Progenitor cell of endocrine pancreas (in vitro differentiated cells): ENCODE results near the gene RERE. TPM values are rescaled to one million over a fixed set of nuclear protein-coding genes. Genes with fewer than 3 reads are reported as not detected.
A peak's percentile ranks its signal among the peaks of the same experiment; 100 is the strongest.

Source experiments
- DNase-seq: peaks from one replicate; pipeline ENCODE4 v3.0.0; 2021; ENCODE audit warnings: low spot score; ENCODE audit not compliant: unreplicated experiment
- H3K27ac Mint-ChIP-seq: 2 replicates; pipeline ENCODE4 v1.8.0; 2021; ENCODE audit warnings: mild to moderate bottlenecking, moderate library complexity, mixed read lengths
- H3K27me3 Mint-ChIP-seq: 2 replicates; pipeline ENCODE4 v1.8.0; 2021; ENCODE audit warnings: mixed read lengths
- H3K36me3 Mint-ChIP-seq: 2 replicates; pipeline ENCODE4 v1.8.0; 2022; ENCODE audit warnings: mixed read lengths; ENCODE audit not compliant: insufficient read depth
- H3K4me1 Mint-ChIP-seq: 2 replicates; pipeline ENCODE4 v1.8.0; 2021; ENCODE audit warnings: low read depth, mixed read lengths
- H3K4me3 Mint-ChIP-seq: 2 replicates; pipeline ENCODE4 v1.8.0; 2021; ENCODE audit warnings: low read depth, mild to moderate bottlenecking, moderate library complexity, mixed read lengths
- H3K9me3 Mint-ChIP-seq: 2 replicates; pipeline ENCODE4 v1.8.0; 2021; ENCODE audit warnings: low read depth, mixed read lengths
- total RNA-seq: library from RNA; stranded (reverse); gene quantifications from 2 replicates; pipeline ENCODE4 v1.2.1, GENCODE V29; 2021
- TF ChIP-seq, protein P1 (sequence below): fragments of 200-600 bp; sonication (generic); IDR thresholded peaks from one replicate; pipeline ENCODE4 v1.5.0; 2021; ENCODE audit warnings: antibody characterized with exemption, mild to moderate bottlenecking; ENCODE audit not compliant: unreplicated experiment

Gene RERE
- total RNA-seq, 1 donor from 2014 or later = 329 TPM

DNA sequence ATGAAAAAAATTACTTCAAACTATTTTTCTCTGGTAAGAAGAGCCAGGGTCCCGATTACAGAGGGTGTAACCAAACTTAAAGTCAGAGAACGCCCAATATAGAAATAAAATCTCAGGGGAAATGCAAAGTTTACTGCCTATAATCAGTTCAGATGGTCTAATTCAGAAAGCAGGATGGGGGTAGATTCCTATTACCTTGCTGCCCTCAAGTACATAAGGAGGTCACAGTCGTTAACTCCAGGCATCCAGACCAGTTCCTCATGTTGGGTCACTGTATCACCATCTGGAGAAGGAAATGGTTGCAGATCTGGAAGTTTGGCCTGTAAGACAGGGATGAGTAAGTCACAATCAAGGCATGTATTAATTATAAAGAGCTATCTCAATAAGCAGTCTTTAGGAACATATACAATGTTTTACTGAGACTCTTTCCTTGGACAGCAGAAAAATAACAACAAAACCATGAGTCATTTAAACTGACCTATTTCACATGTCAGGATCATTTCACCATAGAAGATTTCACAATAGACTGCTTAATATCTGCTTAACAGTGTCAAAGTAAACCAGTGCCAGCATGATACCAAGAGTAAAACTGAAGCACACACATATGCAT lies 320.1 kb downstream of the RERE start:
- Mint-ChIP-seq H3K27me3 (no peaks in the 10 kb centered on the region), H3K9me3 (no peaks in the 10 kb centered on the region), H3K4me1 (no peaks in the 10 kb centered on the region), H3K4me3 (no peak overlapping the region), H3K36me3 (peaks cover 45% of the 10 kb centered on the region), H3K27ac (peak overlapping the region; percentile 37)
- TF ChIP-seq, protein P1, sequence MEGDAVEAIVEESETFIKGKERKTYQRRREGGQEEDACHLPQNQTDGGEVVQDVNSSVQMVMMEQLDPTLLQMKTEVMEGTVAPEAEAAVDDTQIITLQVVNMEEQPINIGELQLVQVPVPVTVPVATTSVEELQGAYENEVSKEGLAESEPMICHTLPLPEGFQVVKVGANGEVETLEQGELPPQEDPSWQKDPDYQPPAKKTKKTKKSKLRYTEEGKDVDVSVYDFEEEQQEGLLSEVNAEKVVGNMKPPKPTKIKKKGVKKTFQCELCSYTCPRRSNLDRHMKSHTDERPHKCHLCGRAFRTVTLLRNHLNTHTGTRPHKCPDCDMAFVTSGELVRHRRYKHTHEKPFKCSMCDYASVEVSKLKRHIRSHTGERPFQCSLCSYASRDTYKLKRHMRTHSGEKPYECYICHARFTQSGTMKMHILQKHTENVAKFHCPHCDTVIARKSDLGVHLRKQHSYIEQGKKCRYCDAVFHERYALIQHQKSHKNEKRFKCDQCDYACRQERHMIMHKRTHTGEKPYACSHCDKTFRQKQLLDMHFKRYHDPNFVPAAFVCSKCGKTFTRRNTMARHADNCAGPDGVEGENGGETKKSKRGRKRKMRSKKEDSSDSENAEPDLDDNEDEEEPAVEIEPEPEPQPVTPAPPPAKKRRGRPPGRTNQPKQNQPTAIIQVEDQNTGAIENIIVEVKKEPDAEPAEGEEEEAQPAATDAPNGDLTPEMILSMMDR = no peak
- DNase-seq = no peak

DNA sequence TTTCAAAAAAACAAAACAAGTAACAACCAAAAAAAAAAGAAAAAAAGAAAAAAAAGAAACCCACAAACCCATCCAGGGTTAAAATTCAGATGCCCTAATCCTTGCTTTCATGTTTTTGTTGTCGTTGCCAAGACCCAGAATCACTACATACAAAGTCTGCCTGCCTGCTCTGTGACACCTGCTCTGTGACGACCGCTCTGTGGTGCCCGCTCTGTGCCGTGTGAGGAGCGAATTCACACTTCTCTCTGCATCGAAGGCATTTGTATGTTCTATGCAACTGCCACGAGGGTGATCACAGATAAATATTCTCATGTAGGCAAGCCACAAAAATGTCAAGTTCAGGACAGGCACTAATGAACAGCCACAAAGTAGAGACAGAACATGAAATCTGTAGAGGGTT lies 321.0 kb downstream of the RERE start:
- Mint-ChIP-seq H3K27ac (peak overlapping the region; percentile 78), H3K4me3 (no peak overlapping the region), H3K27me3 (no peaks in the 10 kb centered on the region), H3K9me3 (no peaks in the 10 kb centered on the region), H3K36me3 (peaks cover 48% of the 10 kb centered on the region), H3K4me1 (no peaks in the 10 kb centered on the region)
- DNase-seq = no peak
- TF ChIP-seq, protein P1 = no peak

DNA sequence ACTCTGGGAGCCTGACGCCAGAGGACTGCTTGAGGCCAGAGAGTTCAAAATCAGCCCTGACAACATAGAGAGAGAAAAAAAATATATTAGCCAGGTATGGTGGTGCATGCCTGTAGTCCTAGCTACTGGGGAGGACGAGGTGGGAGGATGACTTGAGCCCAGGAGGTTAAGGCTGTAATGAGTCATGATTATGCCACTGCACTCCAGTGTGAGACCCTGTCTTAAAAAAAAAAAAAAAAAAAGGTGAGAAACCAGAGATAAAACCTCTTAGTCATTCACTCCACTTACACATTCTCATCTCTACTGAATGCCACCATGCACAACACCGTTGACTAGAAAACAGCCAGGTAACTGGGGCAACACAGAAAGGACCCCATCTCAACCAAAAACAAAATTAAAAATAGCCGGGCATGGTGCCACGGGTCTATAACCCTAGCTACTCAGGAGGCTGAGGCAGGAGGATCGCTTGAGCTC lies 321.5 kb downstream of the RERE start:
- peak overlapping the region; percentile 78 for H3K27ac Mint-ChIP-seq
- H3K4me3 Mint-ChIP-seq = no peak overlapping the region
- no peak for DNase-seq
- H3K4me1 Mint-ChIP-seq = no peaks in the 10 kb centered on the region
- H3K27me3 Mint-ChIP-seq = no peaks in the 10 kb centered on the region
- no peaks in the 10 kb centered on the region for H3K9me3 Mint-ChIP-seq
- TF ChIP-seq, protein P1 = no peak
- H3K36me3 Mint-ChIP-seq = peaks cover 49% of the 10 kb centered on the region

DNA sequence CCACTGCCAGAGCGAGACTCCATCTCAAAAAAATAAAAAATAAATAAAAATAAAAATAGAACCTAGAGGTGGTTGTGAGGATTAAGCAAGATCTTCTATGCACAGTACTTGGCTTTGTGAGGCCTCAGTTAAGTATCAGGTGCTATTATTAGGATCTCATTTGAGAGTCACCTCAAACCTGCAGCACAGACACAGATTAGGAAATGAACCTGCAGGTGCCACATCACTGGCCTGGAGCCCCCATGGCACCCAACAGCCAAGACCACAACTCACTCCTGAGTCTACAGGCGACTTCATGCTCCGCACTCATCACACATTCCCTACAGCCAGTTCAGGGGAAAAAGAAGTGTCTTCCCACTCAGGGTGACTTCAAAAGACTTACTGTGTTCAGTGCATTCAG lies 322.8 kb downstream of the RERE start:
- Mint-ChIP-seq H3K36me3 (peaks cover 48% of the 10 kb centered on the region), H3K9me3 (no peaks in the 10 kb centered on the region), H3K4me1 (peaks cover 7% of the 10 kb centered on the region), H3K27me3 (no peaks in the 10 kb centered on the region), H3K27ac (peak overlapping the region; percentile 78), H3K4me3 (no peak overlapping the region)
- TF ChIP-seq, protein P1 = no peak
- DNase-seq = no peak

DNA sequence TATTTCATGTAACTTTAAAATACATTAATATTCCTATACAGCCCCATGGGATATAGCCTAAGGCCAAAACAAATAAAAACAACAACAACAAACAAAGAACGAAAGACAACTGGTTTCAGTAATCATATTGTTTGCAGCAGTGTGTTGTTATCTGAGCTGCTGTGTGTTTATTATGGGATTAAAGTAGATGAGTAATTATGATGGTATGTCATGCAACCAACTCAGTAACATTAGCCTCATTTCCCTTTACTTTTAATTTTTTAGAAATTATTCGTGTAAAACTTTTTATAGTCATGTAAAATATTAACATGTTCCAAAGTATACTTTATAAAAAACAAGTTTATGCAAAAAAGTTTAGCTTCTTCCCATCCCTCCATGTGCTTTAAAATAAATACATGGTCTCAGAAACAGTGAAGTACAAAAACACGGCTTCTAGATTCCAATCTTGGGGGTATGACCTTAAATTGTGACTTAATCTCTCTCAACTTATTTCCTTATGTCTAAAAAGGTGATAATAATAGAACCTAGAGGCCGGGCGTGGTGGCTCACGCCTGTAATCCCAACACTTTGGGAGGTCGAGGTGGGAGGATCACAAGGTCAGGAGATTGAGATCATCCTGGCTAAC lies 323.4 kb downstream of the RERE start:
- Mint-ChIP-seq H3K36me3 (peaks cover 43% of the 10 kb centered on the region), H3K4me3 (no peak overlapping the region), H3K27ac (peak overlapping the region; percentile 54), H3K4me1 (peaks cover 7% of the 10 kb centered on the region), H3K27me3 (no peaks in the 10 kb centered on the region), H3K9me3 (no peaks in the 10 kb centered on the region)
- DNase-seq = no peak
- TF ChIP-seq, protein P1 = no peak
